Nucleus accumbens (tissue), 56 donors: Measurements from ENCODE around the gene FAM131B.
A peak's percentile ranks its signal among the peaks of the same experiment; 100 is the strongest.

Experiments used
- DNase-seq, 56 donors: peaks; one replicate each; lab custom pipeline; 2025; lab: John Stamatoyannopoulos, UW

The FAM131B gene

DNA sequence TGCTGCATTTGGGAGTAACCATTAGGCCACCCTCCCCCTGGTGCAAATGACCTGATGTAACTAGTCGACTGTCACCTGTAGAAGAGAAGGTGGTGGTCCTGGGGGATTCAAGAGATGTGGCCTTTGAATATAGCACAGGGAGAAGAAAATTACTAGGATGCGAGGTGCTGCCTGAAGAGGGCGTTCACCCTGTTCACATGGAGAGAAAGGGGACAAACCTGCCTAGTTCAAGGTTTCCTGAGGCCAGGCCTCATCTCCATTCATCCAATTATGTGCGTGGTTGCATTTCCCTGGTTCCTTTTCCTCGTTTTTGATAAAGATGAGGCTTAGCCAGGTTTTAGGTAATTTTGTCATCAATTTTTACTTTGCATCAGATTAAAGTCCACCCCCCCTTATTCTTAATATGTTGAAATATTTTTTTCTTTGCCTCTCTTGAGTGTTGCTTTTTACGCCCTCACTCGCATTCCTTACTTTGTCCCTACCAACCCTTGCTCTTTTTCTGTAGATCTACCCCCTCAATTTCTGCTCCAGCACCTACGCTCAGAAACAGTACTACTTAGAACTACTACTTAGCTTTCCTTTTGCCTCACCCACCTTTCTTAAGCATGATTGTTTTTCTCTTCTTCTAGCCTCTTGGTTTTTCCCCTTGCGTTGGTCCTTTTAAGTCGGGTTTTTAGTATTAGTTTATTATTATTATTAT, 32.9 kb downstream of the FAM131B start:
- DNase-seq, result peak in 7 of 56 donors; percentile 19 to 59 (median 47)

GRCh38 chr7:143327903-143328302, 34.6 kb downstream of the FAM131B start:
- DNase-seq, result no peak

DNA sequence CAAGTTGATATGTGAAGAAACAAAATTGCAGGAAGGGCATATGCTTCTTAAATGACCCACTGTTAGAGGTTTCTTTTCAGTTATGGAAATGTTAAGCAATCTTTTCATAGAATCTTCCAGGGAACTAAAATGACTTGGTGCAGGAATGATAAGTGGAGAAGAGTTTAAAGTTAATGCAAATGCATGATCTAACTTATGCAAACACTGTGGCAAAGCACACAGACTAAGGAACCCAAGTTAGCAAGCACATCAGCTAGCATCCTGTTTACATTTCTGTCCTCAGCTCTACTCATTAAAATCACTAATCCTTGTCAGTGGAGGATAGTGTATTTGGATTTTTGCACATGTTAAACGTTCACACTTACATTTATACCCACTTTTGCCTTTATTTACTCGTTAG, 37.3 kb downstream of the FAM131B start:
- DNase-seq, result no peak

GRCh38 chr7:143323653-143324052, 38.9 kb downstream of the FAM131B start:
- DNase-seq, result no peak

DNA sequence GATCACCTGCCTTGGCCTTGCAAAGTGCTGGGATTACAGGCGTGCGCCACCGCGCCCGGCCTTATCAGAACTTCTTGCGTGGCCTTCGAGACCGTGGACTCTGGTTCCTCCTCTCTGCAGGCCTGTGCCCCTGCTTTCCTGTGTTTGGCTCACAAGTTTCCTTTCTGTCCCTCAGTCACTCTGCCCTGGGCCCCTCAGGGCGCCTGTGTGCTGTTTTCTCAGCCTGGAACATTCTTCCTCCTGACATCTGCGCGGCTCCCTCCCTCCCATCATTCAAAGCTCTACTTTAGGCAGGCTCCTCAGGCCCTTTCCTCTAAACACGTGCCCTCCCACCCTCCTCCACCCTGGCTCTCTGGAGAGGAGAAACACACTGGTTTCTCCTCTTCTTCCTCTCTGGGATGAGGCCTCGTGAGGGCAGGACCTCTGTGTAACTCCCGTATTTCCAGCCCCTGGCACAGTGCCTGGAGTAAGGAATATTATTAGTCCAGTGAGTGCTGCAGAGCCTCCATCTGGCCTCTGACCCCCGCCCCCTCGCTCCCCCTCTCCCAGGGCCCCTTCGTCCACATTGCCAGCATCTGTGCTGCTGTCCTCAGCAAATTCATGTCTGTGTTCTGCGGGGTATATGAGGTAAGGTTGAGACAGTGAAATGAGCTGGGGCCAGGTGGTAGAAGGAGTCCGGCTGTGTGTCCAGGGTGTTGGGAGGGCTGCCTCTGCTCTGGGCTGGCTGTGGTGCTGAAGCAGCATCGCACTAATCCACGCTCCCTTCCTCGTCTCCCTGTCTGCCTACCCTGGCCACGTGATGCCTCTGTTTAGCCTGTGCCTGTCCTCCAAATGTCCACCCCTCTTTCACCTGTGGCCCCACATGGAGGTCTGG, 39.5 kb downstream of the FAM131B start:
- DNase-seq, result no peak

DNA sequence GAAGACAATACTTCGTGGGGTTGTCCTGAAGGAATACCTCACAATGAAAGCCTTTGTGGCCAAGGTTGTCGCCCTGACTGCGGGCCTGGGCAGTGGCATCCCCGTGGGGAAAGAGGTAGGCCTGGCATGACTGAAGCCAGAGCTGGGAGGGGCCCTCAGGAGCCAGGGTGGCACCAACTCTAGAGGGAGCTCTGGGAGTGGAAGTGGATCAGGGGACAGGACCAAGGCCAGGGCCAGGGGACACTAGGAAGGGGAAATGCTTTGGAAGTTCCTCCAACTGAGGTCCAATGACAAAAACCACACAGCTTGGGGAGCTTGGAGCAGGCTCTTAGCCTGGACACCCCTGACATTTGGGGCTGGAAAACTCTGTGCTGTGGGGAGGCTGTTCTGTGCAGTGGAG, 40.8 kb downstream of the FAM131B start:
- peak in 8 of 56 donors; percentile 6 to 27 (median 16) for DNase-seq

DNA sequence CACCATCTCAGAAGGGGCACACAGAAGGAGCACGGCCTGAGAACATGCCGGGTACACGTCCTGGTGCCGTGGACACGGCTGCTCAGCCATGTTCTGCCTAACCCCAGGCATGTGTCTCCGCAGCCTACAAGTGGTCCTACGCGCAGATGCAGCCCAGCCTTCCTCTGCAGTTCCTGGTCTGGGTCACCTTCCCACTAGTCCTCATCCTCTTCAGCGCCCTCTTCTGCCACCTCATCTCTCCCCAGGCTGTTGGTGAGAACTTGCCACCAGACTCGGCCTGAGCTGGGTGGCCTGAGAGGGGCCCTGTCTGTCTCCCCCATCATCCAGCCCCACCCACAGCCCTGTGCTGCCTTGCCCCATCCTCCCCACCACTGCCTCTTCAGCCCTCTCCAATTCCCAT, 41.3 kb downstream of the FAM131B start:
- no peak for DNase-seq

DNA sequence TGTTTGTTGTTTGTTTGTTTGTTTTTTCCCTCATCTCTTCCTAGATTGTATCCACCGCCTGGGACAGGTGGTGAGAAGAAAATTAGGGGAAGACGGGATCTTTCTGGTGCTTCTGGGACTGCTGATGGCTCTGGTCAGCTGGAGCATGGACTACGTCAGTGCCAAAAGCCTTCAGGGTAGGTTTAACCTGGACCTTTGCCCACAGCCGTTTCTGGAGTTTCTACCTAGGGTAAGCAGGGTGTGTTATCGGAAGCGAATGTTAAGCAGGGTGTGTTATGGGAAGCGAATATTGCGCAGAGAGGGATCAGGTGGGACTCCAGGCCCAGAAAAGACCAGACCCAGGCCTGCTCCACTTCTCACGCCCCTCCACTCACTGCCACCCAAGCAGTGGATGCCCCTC, 41.9 kb downstream of the FAM131B start:
- DNase-seq, result no peak

DNA sequence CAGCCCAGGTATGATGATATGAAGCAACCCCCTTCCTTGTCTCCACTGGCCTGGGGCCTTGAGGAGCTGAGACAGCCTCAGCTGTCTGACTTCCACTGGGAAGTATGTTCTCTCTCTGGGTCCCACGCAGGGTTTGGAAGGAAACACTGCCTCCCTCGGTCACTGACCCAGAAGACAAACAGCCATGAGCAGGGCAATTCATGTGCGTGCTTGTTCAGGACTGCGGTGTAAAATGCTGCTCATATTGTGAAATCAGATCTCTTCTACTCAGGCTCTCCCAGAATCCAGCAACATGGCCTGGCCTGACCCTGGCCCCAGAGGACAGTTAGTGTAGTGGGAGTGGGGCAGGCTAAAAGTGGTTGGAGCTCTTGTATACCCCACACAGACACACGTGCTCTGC, 43.9 kb downstream of the FAM131B start:
- no peak for DNase-seq

GRCh38 chr7:143316492-143316891, 46.0 kb downstream of the FAM131B start:
- DNase-seq, result peak in 13 of 56 donors; percentile 4 to 57 (median 29)

DNA sequence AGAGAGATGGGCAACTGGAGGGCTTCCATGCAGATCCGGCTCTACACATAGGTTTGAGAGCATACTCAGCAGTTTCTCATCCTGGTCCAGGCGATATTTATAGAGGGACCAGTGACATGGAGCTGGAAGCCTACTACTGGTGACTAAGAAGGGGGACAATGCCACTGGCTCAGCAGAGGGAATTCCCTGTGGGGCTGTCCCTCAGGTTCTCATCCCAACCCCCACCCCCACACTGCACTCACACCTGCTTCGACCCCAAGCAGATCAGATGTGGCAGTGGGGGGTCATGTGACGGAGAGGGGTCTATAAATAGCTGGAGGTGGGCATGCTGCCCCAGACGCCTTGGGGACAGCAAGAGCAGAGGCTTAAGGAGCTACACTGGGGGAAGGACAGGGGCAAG, 46.7 kb downstream of the FAM131B start, which contains the start of gene CLCN1:
TSS of gene CLCN1 (plus strand) at position 336 of the 400 bp plus-strand sequence. CDS start 102 bp downstream, outside the sequence.
- DNase-seq, result no peak

- no peak for DNase-seq
Observed at GRCh38 chr7:143314127-143314526, 48.4 kb downstream of the FAM131B start.

- no peak for DNase-seq
Observed at GRCh38 chr7:143308632-143309031, 53.9 kb downstream of the FAM131B start.

DNA sequence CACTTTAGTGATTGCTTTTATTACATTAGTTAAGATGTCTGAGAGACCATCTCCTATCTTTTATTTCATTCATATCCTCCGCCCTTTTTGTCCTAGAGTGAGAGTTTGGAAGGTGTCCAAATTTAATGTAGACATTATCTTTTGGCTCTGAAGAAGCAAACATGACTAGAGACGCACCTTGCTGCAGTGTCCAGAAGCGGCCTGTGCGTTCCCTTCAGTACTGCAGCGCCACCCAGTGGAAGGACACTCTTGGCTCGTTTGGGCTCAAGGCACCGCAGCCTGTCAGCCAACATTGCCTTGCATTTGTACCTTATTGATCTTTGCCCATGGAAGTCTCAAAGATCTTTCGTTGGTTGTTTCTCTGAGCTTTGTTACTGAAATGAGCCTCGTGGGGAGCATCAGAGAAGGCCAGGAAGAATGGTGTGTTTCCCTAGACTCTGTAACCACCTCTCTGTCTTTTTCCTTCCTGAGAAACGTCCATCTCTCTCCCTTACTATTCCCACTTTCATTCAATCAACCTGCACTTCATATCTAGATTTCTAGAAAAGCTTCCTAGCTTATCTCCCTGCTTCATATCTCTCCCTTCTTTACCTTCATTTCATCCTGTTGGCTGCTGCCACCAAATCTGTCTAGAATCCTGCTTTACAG, 57.0 kb downstream of the FAM131B start:
- DNase-seq, result peak in 37 of 56 donors; percentile 6 to 82 (median 36)

DNA sequence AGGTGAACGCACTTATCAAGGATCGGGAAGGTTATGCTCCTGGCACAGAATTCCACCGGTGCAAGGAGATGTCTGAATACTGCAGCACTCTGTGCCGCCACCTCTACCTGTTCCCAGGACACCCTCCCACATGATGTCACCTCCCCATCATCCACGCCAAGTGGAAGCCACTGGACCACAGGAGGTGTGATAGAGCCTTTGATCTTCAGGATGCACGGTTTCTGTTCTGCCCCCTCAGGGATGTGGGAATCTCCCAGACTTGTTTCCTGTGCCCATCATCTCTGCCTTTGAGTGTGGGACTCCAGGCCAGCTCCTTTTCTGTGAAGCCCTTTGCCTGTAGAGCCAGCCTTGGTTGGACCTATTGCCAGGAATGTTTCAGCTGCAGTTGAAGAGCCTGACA, 57.6 kb downstream of the FAM131B start:
- DNase-seq, result no peak

DNA sequence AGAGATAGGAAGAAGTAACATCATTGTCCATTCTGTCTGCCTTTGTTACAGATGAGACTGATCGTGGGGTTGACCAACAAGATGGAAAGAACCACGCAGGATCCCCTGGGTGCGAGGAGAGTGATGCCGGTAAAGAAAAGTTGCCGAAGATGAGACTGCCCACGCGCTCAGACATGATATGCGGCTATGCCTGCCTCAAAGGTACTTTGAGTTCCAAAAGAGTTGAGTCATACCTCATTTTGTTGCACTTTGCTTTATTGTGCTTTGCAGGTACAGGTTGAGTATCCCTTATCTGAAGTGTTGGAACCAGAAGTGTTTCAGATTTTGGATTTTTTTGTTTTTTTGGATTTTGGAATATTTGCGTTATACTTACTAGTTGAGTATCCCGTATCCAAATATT, 58.8 kb downstream of the FAM131B start:
- no peak for DNase-seq
